Urinary bladder (tissue), 4 donors: ENCODE results near the gene CST4. TPM values are rescaled to one million over a fixed set of nuclear protein-coding genes. Genes with fewer than 3 reads are reported as not detected.
"Not testable (repeated sequence)": the region's sequence is repeated elsewhere in the genome, so short reads cannot be mapped to it uniquely, and the experiment has no call there.

ENCODE experiments used
- DNase-seq: peaks from one replicate; pipeline ENCODE4 v3.0.0-alpha.2; 2015; ENCODE audit errors: extremely low spot score
- H3K27ac ChIP-seq: one replicate; pipeline ENCODE4 v1.5.1; 2013; ENCODE audit warnings: low read depth, mild to moderate bottlenecking, moderate library complexity
- H3K36me3 ChIP-seq: one replicate; pipeline ENCODE4 v1.6.1; 2013; ENCODE audit warnings: mild to moderate bottlenecking, moderate library complexity; ENCODE audit not compliant: insufficient read depth
- H3K4me1 ChIP-seq: one replicate; pipeline ENCODE4 v1.6.1; 2013; ENCODE audit warnings: mild to moderate bottlenecking, moderate library complexity; ENCODE audit not compliant: insufficient read depth
- H3K4me3 ChIP-seq: one replicate; pipeline ENCODE4 v1.5.1; 2013; ENCODE audit warnings: low read depth, low read length
- WGBS: extraction: QIAGEN DNeasy Blood & Tissue Kit; methylation state at CpG from one replicate; pipeline ENCODE4 v1.1.7; 2013; 5-methylcytosine and 5-hydroxymethylcytosine counted together
- polyA plus RNA-seq: library from polyadenylated mRNA; stranded (reverse); fragments of 200-250 nt; gene quantifications from one replicate; pipeline ENCODE4 v1.2.3, GENCODE V29; 2013
- total RNA-seq: library from RNA; depleted of rRNA; stranded (reverse); fragments of >200 nt; gene quantifications from one replicate; pipeline ENCODE4 v1.2.3, GENCODE V29; 2014
- donor health status: healthy with polysubstance abuse.
- donor health status: healthy.

Gene CST4
- total and polyA plus RNA-seq, 2 donors, result not detected

DNA sequence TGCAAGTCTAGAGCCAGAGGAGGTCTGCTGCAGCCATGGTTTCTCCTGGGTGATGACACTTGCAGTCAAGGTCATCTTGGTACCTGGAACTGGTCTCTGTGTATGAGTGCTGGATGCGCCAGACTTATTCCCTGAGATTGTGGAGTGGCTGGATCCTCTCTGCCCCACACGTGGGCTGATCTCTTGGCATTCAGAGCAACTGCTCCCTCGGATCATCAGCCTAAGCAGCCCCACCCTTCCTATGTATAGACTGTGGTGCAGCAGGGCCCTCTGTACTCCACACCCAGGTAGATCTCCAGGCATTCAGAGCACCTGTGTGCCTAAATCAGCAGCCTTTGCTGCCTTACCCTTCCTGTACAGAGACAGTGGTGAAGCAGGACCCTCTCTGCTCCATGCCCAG, 12.1 kb upstream of the CST4 start:
- Histone ChIP-seq H3K27ac (no peak overlapping the region), H3K4me3 (no peak overlapping the region), H3K4me1 (no peaks in the 10 kb centered on the region), H3K36me3 (no peaks in the 10 kb centered on the region)
- DNase-seq, result no peak
- WGBS, result 77% methylated on average over 3 of the region's 3 CpGs

DNA sequence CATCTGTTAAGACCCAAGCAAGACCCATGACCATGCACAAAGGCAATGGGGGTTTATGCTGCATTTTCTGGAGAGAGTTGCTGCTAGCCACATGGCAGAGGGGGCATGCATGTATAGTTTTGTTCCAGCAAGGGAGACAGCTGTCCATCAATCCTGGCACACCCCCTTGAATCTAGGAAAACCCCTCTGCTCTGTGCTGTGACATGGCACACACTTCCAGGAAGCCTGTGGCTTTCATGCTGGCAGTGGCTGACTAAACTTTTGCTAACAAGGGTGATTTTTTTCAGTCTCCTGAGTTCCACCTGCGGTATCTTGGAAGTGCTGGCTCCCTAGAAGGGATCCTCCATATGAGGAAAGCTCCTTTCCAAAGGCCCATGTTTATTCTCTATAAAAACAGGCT, 9.1 kb upstream of the CST4 start:
- 45% methylated on average over 1 of the region's 1 CpG for WGBS
- no peak for DNase-seq
- H3K4me3 ChIP-seq, result no peak overlapping the region
- no peaks in the 10 kb centered on the region for H3K36me3 ChIP-seq
- H3K4me1 ChIP-seq, result no peaks in the 10 kb centered on the region
- no peak overlapping the region for H3K27ac ChIP-seq

DNA sequence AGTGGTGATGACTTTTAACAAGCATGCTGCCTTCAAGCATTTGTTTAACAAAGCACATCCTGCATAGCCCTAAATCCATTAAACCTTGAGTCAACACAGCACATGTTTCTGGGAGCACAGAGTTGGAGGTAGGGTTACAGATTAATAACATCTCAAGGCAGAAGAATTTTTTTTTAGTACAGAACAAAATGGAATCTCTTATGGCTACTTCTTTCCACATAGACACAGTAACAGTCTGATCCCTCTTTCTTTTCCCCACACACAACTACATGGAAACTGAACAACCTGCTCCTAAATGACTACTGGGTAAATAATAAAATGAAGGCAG, 6.2 kb upstream of the CST4 start:
- not testable (repeated sequence) for DNase-seq, H3K36me3 ChIP-seq, H3K4me1 ChIP-seq, H3K27ac ChIP-seq, H3K4me3 ChIP-seq

DNA sequence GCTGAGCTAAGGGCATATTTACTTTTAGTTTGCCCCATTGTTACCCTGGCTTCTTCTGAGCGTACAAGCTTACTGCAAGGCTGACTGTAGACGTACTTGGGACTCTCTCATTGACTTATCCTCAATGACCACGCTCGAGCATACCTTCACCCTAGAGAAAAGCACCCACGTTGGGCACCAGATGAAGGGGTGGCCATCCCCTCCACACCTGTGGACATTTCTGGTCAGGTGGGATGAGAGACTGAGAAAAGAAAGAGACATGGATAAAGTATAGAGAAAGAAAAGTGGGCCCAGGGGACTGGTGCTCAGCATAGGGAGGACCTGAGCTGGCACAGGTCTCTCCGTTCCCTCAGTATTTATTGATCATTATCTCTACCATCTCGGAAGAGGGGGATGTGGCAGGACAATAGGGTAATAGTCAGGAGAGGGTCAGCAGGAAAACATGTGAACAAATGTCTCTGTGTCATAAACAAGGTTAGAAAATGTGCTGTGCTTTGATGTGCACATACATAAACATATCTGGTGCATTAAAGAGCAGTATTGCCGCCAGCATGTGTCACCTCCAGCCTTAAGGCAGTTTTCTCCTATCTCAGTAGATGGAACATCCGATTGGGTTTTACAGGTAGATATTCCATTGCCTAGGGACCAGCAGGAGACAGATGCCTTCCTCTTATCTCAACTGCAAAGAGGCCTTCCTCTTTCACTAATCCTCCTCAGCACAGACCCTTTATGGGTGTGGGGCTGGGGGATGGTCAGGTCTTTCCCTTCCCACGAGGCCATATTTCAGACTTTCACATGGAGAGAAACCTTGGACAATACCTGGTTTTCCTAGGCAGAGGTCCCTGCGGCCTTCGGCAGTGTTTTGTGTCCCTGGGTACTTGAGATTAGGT, 5.6 kb upstream of the CST4 start:
- not testable (repeated sequence) for H3K4me3 ChIP-seq, DNase-seq, H3K4me1 ChIP-seq, H3K36me3 ChIP-seq, H3K27ac ChIP-seq
- 57% methylated on average over 12 of the region's 12 CpGs for WGBS

- not testable (repeated sequence) for H3K36me3 ChIP-seq, DNase-seq, H3K4me3 ChIP-seq, H3K27ac ChIP-seq, H3K4me1 ChIP-seq
- WGBS, result 58% methylated on average over 10 of the region's 10 CpGs
Measured at GRCh38 chr20:23692725-23693619, 4.1 kb upstream of the CST4 start.

- Histone ChIP-seq H3K4me3 (no peak overlapping the region), H3K4me1 (no peaks in the 10 kb centered on the region), H3K36me3 (no peaks in the 10 kb centered on the region), H3K27ac (no peak overlapping the region)
- WGBS, result 84% methylated on average over 3 of the region's 3 CpGs
- no peak for DNase-seq
Measured at GRCh38 chr20:23691675-23692074, 2.8 kb upstream of the CST4 start.

- H3K36me3 ChIP-seq, result no peaks in the 10 kb centered on the region
- no peak overlapping the region for H3K4me3 ChIP-seq
- WGBS, result 86% methylated on average over 8 of the region's 8 CpGs
- no peak for DNase-seq
- no peak overlapping the region for H3K27ac ChIP-seq
- no peaks in the 10 kb centered on the region for H3K4me1 ChIP-seq
Measured at GRCh38 chr20:23690581-23690980, 1.7 kb upstream of the CST4 start.

- H3K36me3 ChIP-seq, result no peaks in the 10 kb centered on the region
- 58% methylated on average over 3 of the region's 3 CpGs for WGBS
- H3K4me1 ChIP-seq, result no peaks in the 10 kb centered on the region
- DNase-seq, result no peak
- no peak overlapping the region for H3K4me3 ChIP-seq
- no peak overlapping the region for H3K27ac ChIP-seq
Measured at GRCh38 chr20:23689399-23689690, 507 bp upstream of the CST4 start.

DNA sequence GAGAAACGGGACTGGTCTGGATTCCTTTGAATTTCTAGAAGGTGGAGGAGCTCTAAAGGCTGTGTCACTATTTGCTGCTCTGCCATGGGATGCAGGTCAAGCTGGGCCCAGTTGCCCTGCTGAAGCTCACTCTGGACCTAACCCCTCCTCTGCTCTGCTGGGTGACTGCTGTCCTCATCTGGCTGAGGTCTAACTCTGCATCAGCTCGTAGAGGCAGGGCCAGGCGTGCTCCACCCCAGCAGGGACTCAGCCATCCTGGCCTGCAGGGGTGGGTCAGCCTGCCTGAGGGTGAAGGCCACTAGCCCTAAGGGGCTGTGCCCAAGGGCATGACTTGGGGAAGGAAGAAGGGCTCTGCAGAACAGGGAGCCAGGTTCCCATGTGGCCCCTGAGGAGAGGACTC, 852 bp downstream of the CST4 start:
- Histone ChIP-seq H3K4me1 (no peaks in the 10 kb centered on the region), H3K27ac (no peak overlapping the region), H3K4me3 (no peak overlapping the region), H3K36me3 (no peaks in the 10 kb centered on the region)
- DNase-seq, result no peak
- 49% methylated on average over 3 of the region's 3 CpGs for WGBS

- no peak overlapping the region for H3K4me3 ChIP-seq
- WGBS, result 84% methylated on average over 4 of the region's 4 CpGs
- H3K4me1 ChIP-seq, result no peaks in the 10 kb centered on the region
- DNase-seq, result no peak
- H3K36me3 ChIP-seq, result no peaks in the 10 kb centered on the region
- no peak overlapping the region for H3K27ac ChIP-seq
Measured at GRCh38 chr20:23686046-23686750, 2.6 kb downstream of the CST4 start.

DNA sequence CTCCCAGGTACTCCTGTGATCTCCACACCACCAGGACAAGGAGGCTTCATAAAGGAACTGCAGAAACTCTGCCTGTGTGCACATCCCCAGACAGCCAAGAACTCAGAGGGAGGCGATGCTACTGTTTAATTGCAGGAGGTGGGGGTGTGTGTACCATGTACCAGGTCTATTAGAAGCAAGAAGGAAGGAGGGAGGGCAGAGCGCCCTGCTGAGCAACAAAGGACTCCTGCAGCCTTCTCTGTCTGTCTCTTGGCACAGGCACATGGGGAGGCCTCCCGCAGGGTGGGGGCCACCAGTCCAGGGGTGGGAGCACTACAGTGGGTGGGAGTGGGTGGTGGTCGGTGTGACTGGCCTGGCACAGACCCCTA, 3.3 kb downstream of the CST4 start:
- not testable (repeated sequence) for DNase-seq, H3K36me3 ChIP-seq, H3K4me1 ChIP-seq, H3K4me3 ChIP-seq, H3K27ac ChIP-seq
- WGBS, result 63% methylated on average over 4 of the region's 4 CpGs

- Histone ChIP-seq H3K36me3 (no peaks in the 10 kb centered on the region), H3K4me1 (no peaks in the 10 kb centered on the region), H3K27ac (no peak overlapping the region), H3K4me3 (no peak overlapping the region)
- WGBS, result 86% methylated on average over 6 of the region's 6 CpGs
- DNase-seq, result no peak
Measured at GRCh38 chr20:23684261-23684660, 4.6 kb downstream of the CST4 start.

- no peak for DNase-seq
- WGBS, result 90% methylated on average over 2 of the region's 2 CpGs
- Histone ChIP-seq H3K27ac (no peak overlapping the region), H3K36me3 (no peaks in the 10 kb centered on the region), H3K4me3 (no peak overlapping the region), H3K4me1 (no peaks in the 10 kb centered on the region)
Measured at GRCh38 chr20:23683807-23684206, 5.0 kb downstream of the CST4 start.

GRCh38 chr20:23683281-23683680, 5.6 kb downstream of the CST4 start:
- Histone ChIP-seq H3K4me1 (no peaks in the 10 kb centered on the region), H3K27ac (no peak overlapping the region), H3K36me3 (no peaks in the 10 kb centered on the region), H3K4me3 (no peak overlapping the region)
- no peak for DNase-seq
- 81% methylated on average over 2 of the region's 2 CpGs for WGBS
